ENCODE measurements around the gene CIB4. TPM values are rescaled to one million over a fixed set of nuclear protein-coding genes. Genes with fewer than 3 reads are reported as not detected.
A peak's percentile ranks its signal among the peaks of the same experiment; 100 is the strongest.

The CIB4 gene
- total and polyA plus RNA-seq, 2 experiments from 2014 or later: not detected

DNA sequence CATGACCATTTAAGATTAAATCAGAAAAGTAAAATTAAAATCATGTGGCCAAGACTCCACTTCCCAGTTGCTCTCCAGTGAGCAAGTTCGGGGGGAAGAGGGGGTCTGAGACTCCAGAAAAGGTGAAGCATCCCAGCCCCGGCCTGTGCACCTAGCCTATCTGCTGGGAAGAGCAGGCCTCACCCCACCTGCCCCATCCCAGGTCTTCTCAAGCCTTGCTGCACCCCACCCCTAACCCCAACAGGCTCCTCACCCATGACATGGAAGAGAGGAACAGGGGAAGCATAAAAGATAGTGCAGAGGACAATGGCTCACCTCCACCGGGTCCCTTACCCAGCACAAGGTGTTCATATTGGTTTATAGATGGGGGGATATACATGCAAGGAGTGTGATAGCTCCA lies 14.6 kb downstream of the CIB4 start:
- H3K4me3 ChIP-seq: no peak overlapping the region
- H3K27me3 ChIP-seq: no peaks in the 10 kb centered on the region
- H3K36me3 ChIP-seq: no peaks in the 10 kb centered on the region
- H3K27ac ChIP-seq: no peak overlapping the region
- H3K4me1 ChIP-seq (ENCODE audit: low read depth): no peaks in the 10 kb centered on the region
- TF ChIP-seq, protein P1, sequence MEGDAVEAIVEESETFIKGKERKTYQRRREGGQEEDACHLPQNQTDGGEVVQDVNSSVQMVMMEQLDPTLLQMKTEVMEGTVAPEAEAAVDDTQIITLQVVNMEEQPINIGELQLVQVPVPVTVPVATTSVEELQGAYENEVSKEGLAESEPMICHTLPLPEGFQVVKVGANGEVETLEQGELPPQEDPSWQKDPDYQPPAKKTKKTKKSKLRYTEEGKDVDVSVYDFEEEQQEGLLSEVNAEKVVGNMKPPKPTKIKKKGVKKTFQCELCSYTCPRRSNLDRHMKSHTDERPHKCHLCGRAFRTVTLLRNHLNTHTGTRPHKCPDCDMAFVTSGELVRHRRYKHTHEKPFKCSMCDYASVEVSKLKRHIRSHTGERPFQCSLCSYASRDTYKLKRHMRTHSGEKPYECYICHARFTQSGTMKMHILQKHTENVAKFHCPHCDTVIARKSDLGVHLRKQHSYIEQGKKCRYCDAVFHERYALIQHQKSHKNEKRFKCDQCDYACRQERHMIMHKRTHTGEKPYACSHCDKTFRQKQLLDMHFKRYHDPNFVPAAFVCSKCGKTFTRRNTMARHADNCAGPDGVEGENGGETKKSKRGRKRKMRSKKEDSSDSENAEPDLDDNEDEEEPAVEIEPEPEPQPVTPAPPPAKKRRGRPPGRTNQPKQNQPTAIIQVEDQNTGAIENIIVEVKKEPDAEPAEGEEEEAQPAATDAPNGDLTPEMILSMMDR (IDR thresholded peaks at IDR 0.05; ENCODE audit: low read depth, low read length): no peak
- no peak for DNase-seq (ENCODE audit: low read depth in 1 of 2, low spot score in 1 of 2)
- H3K9me3 ChIP-seq (ENCODE audit: low read depth): no peaks in the 10 kb centered on the region

- H3K27ac ChIP-seq: no peak overlapping the region
- H3K4me3 ChIP-seq: no peak overlapping the region
- H3K9me3 ChIP-seq (ENCODE audit: low read depth): no peaks in the 10 kb centered on the region
- DNase-seq (ENCODE audit: low read depth in 1 of 2, low spot score in 1 of 2): peak in 1 of 2 donors; percentile 69
- H3K36me3 ChIP-seq: no peaks in the 10 kb centered on the region
- TF ChIP-seq, protein P1 (IDR thresholded peaks at IDR 0.05; ENCODE audit: low read depth, low read length): no peak
- peaks cover 6% of the 10 kb centered on the region for H3K27me3 ChIP-seq
- no peaks in the 10 kb centered on the region for H3K4me1 ChIP-seq (ENCODE audit: low read depth)
Observed at GRCh38 chr2:26623541-26624495, 17.3 kb downstream of the CIB4 start.

DNA sequence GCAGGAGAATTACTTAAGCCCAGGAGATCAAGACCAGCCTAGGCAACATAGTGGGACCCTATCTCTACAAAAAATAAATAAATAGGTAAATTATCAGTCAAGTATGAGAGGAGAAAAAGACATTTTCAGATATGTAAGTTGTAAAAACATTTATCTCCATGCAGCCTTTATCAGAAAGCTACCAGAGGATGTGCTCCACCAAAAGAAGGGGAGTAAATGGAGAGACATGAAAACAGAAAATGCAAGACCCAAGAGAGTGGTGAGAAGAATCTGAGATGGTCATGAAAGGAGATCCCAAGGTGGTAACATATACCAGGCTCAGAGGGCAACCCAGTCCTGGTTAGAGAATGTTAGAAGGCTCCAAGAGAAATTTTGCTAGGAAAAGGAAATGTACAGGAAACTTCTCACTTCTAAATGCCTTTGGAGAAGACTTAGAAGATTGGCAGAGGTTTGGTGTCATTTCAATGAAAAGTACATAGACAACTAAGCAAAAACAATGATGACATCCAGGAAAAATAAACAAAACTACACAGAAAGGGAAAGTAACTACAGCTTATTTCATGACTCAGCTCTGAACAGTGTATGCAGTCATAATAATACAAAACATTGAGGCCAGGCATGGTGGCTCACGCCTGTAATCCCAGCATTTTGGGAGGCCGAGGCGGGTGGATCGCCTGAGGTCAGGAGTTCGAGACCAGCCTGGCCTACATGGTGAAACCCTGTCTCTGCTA lies 19.5 kb downstream of the CIB4 start:
- H3K4me1 ChIP-seq (ENCODE audit: low read depth): no peaks in the 10 kb centered on the region
- H3K27ac ChIP-seq: no peak overlapping the region
- no peak for DNase-seq (ENCODE audit: low read depth in 1 of 2, low spot score in 1 of 2)
- H3K27me3 ChIP-seq: peaks cover 6% of the 10 kb centered on the region
- H3K4me3 ChIP-seq: no peak overlapping the region
- H3K36me3 ChIP-seq: no peaks in the 10 kb centered on the region
- TF ChIP-seq, protein P1 (IDR thresholded peaks at IDR 0.05; ENCODE audit: low read depth, low read length): no peak
- H3K9me3 ChIP-seq (ENCODE audit: low read depth): no peaks in the 10 kb centered on the region

- DNase-seq (ENCODE audit: low read depth in 1 of 2, low spot score in 1 of 2): no peak
- no peaks in the 10 kb centered on the region for H3K36me3 ChIP-seq
- H3K9me3 ChIP-seq (ENCODE audit: low read depth): no peaks in the 10 kb centered on the region
- H3K27me3 ChIP-seq: peaks cover 6% of the 10 kb centered on the region
- H3K4me3 ChIP-seq: no peak overlapping the region
- H3K4me1 ChIP-seq (ENCODE audit: low read depth): no peaks in the 10 kb centered on the region
- TF ChIP-seq, protein P1 (IDR thresholded peaks at IDR 0.05; ENCODE audit: low read depth, low read length): no peak
- H3K27ac ChIP-seq: no peak overlapping the region
Observed at GRCh38 chr2:26620031-26620605, 21.0 kb downstream of the CIB4 start.

GRCh38 chr2:26619521-26619951 lies 21.6 kb downstream of the CIB4 start:
- no peak for DNase-seq (ENCODE audit: low read depth in 1 of 2, low spot score in 1 of 2)
- Histone ChIP-seq H3K27me3 (peaks cover 6% of the 10 kb centered on the region), H3K4me3 (no peak overlapping the region), H3K4me1 (ENCODE audit: low read depth) (peaks cover 3% of the 10 kb centered on the region), H3K9me3 (ENCODE audit: low read depth) (no peaks in the 10 kb centered on the region), H3K36me3 (no peaks in the 10 kb centered on the region), H3K27ac (no peak overlapping the region)
- TF ChIP-seq, protein P1 (IDR thresholded peaks at IDR 0.05; ENCODE audit: low read depth, low read length): no peak

Data from cardiac muscle cell (in vitro differentiated cells and primary cell).